ENCODE measurements around the gene NUTM1.
"Not testable (repeated sequence)": the region's sequence is repeated elsewhere in the genome, so short reads cannot be mapped to it uniquely, and the experiment has no call there.

Gene NUTM1

GRCh38 chr15:34397637-34398259, 54.6 kb downstream of the NUTM1 start:
- H3K27me3 ChIP-seq (ENCODE audit: low read depth, low read length), result not testable (repeated sequence)

GRCh38 chr15:34403160-34403598, 60.1 kb downstream of the NUTM1 start:
- H3K9me3 ChIP-seq (ENCODE audit: control insufficient read depth in 1 of 2, low read length in 2 of 2); H3K36me3 ChIP-seq (ENCODE audit: control insufficient read depth in 1 of 2, insufficient read depth in 2 of 2, low read length in 2 of 2); H3K27ac ChIP-seq (ENCODE audit: low read length); H3K4me1 ChIP-seq (ENCODE audit: control insufficient read depth in 1 of 2, insufficient read depth in 2 of 2, low read length in 2 of 2); H3K4me3 ChIP-seq (ENCODE audit: low read depth in 1 of 2, low read length in 2 of 2); H3K27me3 ChIP-seq (ENCODE audit: low read depth, low read length): not testable (repeated sequence)

More at GRCh38 chr15:34397637-34398259, 54.6 kb downstream of the NUTM1 start:
- not testable (repeated sequence) for H3K4me1 ChIP-seq (ENCODE audit: control insufficient read depth in 1 of 2, insufficient read depth in 2 of 2, low read length in 2 of 2); H3K9me3 ChIP-seq (ENCODE audit: control insufficient read depth in 1 of 2, low read length in 2 of 2); H3K36me3 ChIP-seq (ENCODE audit: control insufficient read depth in 1 of 2, insufficient read depth in 2 of 2, low read length in 2 of 2); H3K27ac ChIP-seq (ENCODE audit: low read length); H3K4me3 ChIP-seq (ENCODE audit: low read depth in 1 of 2, low read length in 2 of 2)

- H3K27me3 ChIP-seq (ENCODE audit: low read depth, low read length); H3K9me3 ChIP-seq (ENCODE audit: control insufficient read depth in 1 of 2, low read length in 2 of 2); H3K4me1 ChIP-seq (ENCODE audit: control insufficient read depth in 1 of 2, insufficient read depth in 2 of 2, low read length in 2 of 2); H3K36me3 ChIP-seq (ENCODE audit: control insufficient read depth in 1 of 2, insufficient read depth in 2 of 2, low read length in 2 of 2); H3K27ac ChIP-seq (ENCODE audit: low read length); H3K4me3 ChIP-seq (ENCODE audit: low read depth in 1 of 2, low read length in 2 of 2): not testable (repeated sequence)
Measured at GRCh38 chr15:34403899-34404298, 60.8 kb downstream of the NUTM1 start.
